ENCODE results near the gene SH2D3A.

- TF ChIP-seq, protein P1, sequence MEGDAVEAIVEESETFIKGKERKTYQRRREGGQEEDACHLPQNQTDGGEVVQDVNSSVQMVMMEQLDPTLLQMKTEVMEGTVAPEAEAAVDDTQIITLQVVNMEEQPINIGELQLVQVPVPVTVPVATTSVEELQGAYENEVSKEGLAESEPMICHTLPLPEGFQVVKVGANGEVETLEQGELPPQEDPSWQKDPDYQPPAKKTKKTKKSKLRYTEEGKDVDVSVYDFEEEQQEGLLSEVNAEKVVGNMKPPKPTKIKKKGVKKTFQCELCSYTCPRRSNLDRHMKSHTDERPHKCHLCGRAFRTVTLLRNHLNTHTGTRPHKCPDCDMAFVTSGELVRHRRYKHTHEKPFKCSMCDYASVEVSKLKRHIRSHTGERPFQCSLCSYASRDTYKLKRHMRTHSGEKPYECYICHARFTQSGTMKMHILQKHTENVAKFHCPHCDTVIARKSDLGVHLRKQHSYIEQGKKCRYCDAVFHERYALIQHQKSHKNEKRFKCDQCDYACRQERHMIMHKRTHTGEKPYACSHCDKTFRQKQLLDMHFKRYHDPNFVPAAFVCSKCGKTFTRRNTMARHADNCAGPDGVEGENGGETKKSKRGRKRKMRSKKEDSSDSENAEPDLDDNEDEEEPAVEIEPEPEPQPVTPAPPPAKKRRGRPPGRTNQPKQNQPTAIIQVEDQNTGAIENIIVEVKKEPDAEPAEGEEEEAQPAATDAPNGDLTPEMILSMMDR (IDR thresholded peaks at IDR 0.05) = no peak
- no peak for TF ChIP-seq EZH2 (IDR thresholded peaks at IDR 0.05; ENCODE audit: borderline replicate concordance, insufficient read depth, low read depth, low read length, poor library complexity, severe bottlenecking)
These were observed 44.1 kb upstream of the SH2D3A start for GRCh38 chr19:6811378-6811777.

All from B cell (primary cell).